WI38 (cell line): Measurements from ENCODE around the gene IFNG-AS1.

Experiments
- H3K4me3 ChIP-seq: 2 replicates; pipeline ENCODE4 v1.5.1; 2011; ENCODE audit warnings: low read depth, mild to moderate bottlenecking, control low read depth, low read length
- TF ChIP-seq, protein P1 (sequence below): IDR thresholded peaks from 2 replicates; pipeline ENCODE4 v1.5.1; 2012; ENCODE audit warnings: low read depth, mild to moderate bottlenecking, control low read depth, low read length

The IFNG-AS1 gene

DNA sequence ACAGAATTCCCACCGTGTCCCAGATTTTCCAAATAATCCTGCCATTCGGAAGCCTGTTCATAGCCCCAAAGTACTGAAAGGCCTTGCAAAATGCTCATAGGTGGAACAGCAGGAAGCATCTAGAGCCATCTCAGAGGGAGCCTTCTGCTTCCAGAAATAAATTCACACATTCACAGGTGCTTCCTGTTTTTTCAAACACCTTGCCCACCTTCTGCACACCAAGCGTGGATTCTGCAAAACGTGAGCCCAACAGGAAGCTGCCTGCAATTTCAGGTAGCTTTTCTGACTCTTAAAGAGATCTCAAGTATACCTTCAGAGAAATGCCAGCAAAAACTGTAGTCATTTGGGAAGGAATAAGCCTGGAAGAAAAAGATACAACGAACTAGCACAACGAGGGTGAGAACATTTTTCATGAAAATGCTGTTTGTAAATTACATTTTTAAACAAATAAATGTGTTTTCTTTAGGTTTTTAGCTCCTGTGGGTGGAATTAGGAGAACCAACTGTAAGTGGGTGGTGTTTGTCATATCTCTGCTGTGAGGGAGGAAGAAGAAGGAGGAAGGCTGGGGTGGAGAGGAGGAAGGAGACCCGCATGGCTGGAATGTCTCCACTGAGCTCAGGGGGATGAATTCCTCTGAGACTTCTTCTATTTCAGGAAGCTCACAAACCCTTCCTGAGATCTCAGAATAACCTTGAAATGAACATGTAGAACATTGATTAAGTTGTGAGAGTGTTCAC, at the start of gene IFNG-AS1:
Gene IFNG-AS1 (plus strand): TSS at position 264 of the 737 bp plus-strand sequence.
- TF ChIP-seq, protein P1, sequence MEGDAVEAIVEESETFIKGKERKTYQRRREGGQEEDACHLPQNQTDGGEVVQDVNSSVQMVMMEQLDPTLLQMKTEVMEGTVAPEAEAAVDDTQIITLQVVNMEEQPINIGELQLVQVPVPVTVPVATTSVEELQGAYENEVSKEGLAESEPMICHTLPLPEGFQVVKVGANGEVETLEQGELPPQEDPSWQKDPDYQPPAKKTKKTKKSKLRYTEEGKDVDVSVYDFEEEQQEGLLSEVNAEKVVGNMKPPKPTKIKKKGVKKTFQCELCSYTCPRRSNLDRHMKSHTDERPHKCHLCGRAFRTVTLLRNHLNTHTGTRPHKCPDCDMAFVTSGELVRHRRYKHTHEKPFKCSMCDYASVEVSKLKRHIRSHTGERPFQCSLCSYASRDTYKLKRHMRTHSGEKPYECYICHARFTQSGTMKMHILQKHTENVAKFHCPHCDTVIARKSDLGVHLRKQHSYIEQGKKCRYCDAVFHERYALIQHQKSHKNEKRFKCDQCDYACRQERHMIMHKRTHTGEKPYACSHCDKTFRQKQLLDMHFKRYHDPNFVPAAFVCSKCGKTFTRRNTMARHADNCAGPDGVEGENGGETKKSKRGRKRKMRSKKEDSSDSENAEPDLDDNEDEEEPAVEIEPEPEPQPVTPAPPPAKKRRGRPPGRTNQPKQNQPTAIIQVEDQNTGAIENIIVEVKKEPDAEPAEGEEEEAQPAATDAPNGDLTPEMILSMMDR, result no peak
- H3K4me3 ChIP-seq, result no peak within 1 kb of the TSS

DNA sequence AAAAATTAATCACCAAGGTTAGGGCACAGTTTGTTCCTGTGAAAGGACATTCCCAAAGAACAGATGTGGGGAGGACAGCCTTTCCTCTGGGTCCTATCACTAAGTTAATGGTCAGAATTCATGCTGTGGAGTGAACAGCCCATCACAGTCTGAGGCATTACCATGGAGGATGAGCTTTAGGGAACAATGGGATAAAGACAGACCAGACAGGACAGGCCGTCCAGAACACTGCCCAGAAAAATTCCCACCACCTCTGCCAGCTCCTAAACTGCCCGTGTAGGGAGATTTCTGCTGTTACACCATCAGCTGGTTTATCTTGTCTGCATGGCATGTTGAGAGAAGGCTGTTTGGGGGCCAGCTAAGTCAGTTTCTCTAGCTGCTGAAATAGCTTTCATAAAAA, 49.6 kb upstream of the IFNG-AS1 start:
- TF ChIP-seq, protein P1, result no peak
- H3K4me3 ChIP-seq, result no peak overlapping the region

DNA sequence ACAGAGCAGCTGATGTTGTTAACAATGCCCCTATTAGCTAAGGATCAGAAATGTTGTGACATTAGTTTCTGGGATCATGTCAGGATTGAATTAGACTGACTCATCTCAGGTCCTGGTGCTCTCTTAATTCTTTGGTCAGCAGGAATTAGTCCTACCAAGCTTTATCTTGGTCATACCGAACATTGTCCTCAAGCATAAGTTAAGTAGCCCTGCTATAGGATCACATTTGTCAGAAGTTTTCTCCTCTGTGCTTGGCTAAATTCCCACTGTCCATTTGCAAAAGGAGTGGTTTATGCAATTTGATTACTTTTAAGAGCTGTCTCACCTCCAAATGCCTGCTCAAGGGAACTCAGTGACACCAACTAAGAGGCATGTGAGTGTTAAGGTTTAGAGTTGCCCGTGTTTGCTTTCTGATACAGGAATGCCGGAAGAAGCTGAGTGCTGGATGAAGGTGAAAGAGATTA, 48.4 kb upstream of the IFNG-AS1 start:
- TF ChIP-seq, protein P1, result no peak
- no peak overlapping the region for H3K4me3 ChIP-seq

DNA sequence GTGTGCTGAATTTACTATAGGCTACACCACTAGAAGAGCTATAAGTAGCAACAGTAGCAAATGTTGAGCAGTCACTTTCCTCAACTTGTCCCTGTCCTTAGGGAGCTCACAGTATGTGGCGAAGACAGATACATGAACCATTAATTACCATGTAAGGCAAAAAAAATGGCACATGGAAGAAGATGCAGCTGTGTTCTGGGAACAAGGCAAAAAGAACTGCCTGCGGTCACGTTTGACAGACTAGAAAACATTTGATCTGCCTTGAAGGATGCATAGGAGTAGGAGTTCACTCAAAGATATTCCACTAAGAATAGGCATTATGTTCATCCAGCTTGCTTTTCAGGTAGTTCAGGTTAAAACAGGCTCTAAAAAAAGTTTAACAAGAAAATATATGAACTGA, 46.5 kb upstream of the IFNG-AS1 start:
- TF ChIP-seq, protein P1, result no peak
- H3K4me3 ChIP-seq, result no peak overlapping the region

DNA sequence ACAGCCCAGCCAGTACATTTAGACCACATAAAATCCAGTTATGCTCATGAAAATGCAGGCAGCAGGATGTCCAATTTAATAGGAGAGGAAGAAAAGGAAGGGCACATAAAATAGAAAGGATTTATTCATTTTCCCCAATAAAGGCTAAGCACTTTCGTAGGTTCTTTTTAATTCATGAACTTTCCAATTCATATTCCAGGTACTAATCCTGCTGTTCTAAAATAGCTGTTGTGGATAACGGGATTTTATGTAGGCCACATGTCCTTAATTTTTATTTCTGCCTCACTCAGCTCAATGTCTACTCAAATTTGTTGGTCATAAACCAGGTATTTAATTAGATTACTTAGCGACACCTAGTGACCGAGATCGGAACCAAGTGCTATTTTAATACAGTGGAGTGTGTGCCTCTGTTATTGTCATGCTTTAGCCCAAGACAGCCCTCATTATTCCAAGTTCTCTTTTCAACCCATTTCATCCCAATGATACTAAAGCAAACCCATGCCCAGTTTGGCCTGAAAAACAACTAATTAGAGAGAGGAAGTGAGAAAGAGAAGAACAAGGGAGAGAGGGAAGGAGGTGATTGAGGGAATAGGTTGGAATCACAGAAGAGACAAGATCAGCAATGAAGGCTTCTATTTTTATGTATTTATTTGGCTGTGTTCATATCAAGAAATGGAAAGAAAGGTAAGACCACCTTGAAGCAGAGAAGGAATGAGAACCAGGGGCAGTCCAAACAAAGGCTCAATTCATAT, 45.9 kb upstream of the IFNG-AS1 start:
- no peak overlapping the region for H3K4me3 ChIP-seq
- TF ChIP-seq, protein P1, result peak; percentile 44; the same call in 1 of the 2 replicates

DNA sequence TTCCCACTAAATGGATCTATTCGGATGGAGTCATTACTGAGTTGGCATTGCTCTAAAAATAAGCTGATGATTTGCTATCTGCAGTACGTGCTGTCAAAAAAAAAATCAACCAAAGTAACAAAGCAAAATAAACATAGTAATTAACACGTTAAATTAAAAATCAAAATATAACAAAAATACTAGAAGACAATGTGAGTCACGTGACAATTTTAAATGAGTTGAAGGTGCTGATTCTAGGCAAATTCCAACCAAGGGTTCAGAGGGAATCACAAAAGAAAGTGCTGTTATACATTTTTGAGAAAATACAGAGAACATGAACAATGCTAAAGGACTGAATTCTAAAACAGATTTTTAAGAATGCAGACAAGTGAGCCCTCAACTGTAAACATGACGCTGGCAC, 45.2 kb upstream of the IFNG-AS1 start:
- TF ChIP-seq, protein P1, result no peak
- no peak overlapping the region for H3K4me3 ChIP-seq

DNA sequence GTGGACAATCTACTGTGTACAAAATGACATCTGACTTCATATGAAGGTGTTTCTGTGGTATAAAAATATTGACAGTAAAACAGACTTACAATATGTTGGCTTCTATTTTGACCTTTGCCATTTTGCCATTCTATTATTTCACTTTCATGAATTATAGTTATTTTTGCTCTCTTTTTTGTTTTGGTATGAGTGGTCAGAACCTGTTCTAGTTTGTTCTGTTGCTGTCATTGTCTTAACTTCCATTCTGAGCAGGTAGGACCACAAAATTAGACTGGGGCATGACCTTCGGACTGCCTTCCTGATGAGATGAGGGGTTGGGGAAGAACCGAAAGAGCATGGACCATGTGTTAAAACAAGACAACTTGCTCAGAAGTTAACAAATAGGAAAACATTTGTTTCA, 36.5 kb upstream of the IFNG-AS1 start:
- H3K4me3 ChIP-seq, result no peak overlapping the region
- TF ChIP-seq, protein P1, result no peak
